GM18505 (cell line): ENCODE data around the gene KAZN.

Source experiments
- ATAC-seq: cut with Tn5 transposase; IDR thresholded peaks from one replicate; pipeline ENCODE4 v1.9.1; 2021; ENCODE audit not compliant: unreplicated experiment
- POLR2A ChIP-seq: IDR thresholded peaks from 4 replicates; pipeline ENCODE4 v1.6.1; 2011; ENCODE audit warnings: borderline replicate concordance; ENCODE audit not compliant: insufficient read depth, insufficient read length; ENCODE audit errors: extremely low read depth

KAZN gene

GRCh38 chr1:14687147-14687546 lies 88.7 kb downstream of the KAZN start:
- TF ChIP-seq POLR2A: no peak
- no peak for ATAC-seq

GRCh38 chr1:14689996-14690615 lies 91.6 kb downstream of the KAZN start:
- TF ChIP-seq POLR2A: no peak
- no peak for ATAC-seq

DNA sequence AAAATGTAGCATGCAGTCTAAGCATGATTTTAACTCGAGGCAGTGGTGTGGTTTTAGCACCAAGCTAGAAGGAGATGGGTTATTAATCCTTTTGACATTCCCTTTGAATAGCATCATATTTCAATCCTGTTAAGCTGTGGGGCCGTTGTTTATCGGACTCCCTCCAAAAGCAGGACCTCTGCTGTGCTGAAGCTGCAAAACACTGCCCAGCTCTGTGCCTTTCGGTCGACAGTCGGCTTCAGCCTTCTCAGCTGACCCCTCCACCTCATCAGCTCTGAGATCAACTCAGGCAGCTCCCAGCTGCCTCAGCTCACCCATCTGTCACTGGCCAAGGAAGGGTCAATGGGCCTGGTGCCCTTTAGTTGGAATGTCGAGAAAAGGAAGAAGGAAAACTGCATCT lies 95.5 kb downstream of the KAZN start:
- ATAC-seq: no peak
- no peak for TF ChIP-seq POLR2A

- ATAC-seq: no peak
- TF ChIP-seq POLR2A: no peak
Measured at GRCh38 chr1:14694589-14694988, 96.1 kb downstream of the KAZN start.

DNA sequence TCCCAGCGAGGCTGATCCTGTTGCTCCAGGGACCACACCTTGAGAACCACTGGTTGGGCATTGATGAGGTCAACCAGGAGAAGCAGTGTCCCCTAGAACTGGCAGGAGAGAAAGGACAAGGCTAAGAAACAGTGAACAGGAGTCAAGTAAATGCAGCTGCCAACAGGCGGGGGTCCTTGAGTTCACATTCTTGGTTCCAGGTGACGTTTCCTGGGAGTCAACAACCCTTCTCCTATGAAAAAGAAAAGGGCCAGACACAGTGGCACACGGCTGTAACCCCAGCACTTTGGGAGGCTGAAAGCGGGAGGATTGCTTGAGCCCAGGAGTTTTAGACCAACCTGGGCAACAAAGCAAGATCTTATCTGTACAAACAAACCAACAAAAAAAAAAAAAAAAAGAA lies 98.3 kb downstream of the KAZN start:
- no peak for TF ChIP-seq POLR2A
- no peak for ATAC-seq

GRCh38 chr1:14697353-14697752 lies 98.9 kb downstream of the KAZN start:
- no peak for TF ChIP-seq POLR2A
- ATAC-seq: no peak

- no peak for ATAC-seq
- TF ChIP-seq POLR2A: no peak
Measured at GRCh38 chr1:14698314-14698713, 99.8 kb downstream of the KAZN start.

- TF ChIP-seq POLR2A: no peak
- no peak for ATAC-seq
Measured at GRCh38 chr1:14699620-14700019, 101.1 kb downstream of the KAZN start.

- ATAC-seq: no peak
- TF ChIP-seq POLR2A: no peak
Measured at GRCh38 chr1:14704846-14705245, 106.4 kb downstream of the KAZN start.

- ATAC-seq: no peak
- TF ChIP-seq POLR2A: no peak
Measured at GRCh38 chr1:14705824-14706223, 107.3 kb downstream of the KAZN start.

DNA sequence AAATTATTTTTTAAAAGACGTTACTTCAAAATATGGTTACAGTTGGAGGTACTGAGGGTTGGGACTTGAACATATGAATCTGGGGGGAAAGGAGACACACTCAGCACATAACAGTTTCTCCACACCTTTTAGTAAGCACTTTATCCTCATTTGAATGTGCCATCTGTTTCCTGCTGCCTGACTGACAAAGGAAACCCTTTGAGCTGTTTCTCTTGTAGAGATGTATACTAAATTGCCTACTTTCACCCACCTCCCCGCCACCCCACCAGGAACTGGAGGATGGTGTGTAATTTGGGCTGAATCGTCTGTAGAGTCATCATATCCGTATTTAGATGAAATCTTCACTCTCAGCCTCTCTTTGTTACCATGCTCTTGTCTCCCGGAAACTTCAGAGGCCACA lies 108.1 kb downstream of the KAZN start:
- no peak for ATAC-seq
- no peak for TF ChIP-seq POLR2A

GRCh38 chr1:14707531-14708445 lies 109.3 kb downstream of the KAZN start:
- TF ChIP-seq POLR2A: no peak
- ATAC-seq: no peak

GRCh38 chr1:14710331-14710730 lies 111.8 kb downstream of the KAZN start:
- no peak for TF ChIP-seq POLR2A
- ATAC-seq: no peak

DNA sequence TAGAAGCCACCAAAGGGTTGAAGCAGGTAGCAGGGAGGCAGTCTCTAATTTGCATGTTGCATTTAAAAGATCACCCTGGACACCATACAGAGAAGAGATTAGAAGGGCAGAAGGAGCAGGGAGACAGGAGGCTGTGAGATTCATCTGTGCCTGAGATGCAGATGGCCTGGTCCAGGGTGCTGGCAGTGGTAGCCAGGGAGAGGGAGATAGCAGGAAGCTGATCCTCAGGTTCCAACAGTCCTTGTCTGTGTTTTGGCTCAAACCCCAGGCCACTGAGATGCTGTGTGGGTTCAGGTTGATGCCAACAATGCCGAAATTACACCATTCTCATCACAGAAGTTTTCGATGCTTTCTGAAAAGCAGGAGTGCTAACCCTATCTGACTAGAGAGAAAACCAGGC lies 113.7 kb downstream of the KAZN start:
- no peak for ATAC-seq
- no peak for TF ChIP-seq POLR2A
